Gastrocnemius medialis (tissue), 4 donors: ENCODE data around the gene C12orf60.

Source experiments
- POLR2A ChIP-seq, 2 donors: fragments of 450-650 bp; IDR thresholded peaks; one replicate each; pipeline ENCODE4 v1.6.1; 2017; ENCODE audit warnings: antibody characterized with exemption in 2 of 2, mild to moderate bottlenecking in 2 of 2, moderate library complexity in 2 of 2
- TF ChIP-seq, protein P1 (sequence below), 5 experiments: fragments of 450-650 bp in 3 of 5; fragments of 200-600 bp in 2 of 5; sonication (generic) in 2 of 5; IDR thresholded peaks in 4 of 5; conservative IDR thresholded peaks in 1 of 5; 1 replicate in 4 of 5; 2 replicates in 1 of 5; pipeline ENCODE4 v1.5.1; 2016 to 2019; ENCODE audit warnings: antibody characterized with exemption in 5 of 5, mild to moderate bottlenecking in 3 of 5, moderate library complexity in 3 of 5

DNA sequence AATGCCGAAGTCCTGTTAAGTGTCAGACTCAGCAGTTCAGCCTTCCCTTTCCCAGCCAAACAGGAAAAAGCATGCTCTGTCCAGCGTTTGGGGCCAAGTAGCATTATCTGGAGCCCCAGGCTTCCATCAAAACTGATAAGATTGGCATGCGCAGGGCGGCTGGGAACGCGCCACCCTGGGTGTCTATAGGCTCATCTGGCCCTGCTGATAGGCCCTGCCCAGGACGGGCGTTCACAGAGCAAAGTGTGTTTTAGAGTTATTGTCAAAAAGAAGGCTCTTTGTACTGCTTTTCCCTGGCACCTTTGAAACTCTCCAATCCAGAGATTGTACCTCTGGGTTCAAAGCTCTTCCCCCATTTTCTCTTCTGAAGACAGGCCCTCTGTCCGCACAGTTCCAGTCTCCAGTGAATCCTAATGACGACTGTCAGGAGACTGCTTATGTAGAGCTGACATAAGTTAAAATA, 40.0 kb downstream of the C12orf60 start, which contains the start of gene ART4:
- TF ChIP-seq, protein P1, sequence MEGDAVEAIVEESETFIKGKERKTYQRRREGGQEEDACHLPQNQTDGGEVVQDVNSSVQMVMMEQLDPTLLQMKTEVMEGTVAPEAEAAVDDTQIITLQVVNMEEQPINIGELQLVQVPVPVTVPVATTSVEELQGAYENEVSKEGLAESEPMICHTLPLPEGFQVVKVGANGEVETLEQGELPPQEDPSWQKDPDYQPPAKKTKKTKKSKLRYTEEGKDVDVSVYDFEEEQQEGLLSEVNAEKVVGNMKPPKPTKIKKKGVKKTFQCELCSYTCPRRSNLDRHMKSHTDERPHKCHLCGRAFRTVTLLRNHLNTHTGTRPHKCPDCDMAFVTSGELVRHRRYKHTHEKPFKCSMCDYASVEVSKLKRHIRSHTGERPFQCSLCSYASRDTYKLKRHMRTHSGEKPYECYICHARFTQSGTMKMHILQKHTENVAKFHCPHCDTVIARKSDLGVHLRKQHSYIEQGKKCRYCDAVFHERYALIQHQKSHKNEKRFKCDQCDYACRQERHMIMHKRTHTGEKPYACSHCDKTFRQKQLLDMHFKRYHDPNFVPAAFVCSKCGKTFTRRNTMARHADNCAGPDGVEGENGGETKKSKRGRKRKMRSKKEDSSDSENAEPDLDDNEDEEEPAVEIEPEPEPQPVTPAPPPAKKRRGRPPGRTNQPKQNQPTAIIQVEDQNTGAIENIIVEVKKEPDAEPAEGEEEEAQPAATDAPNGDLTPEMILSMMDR (IDR thresholded peaks at IDR 0.05 in 4 of 5, conservative IDR thresholded peaks at IDR 0.05 in 1 of 5): no peak
- TF ChIP-seq POLR2A (IDR thresholded peaks at IDR 0.05): no peak
